22Rv1 (cell line): Measurements from ENCODE around the gene WNT2B.

Experiments used
- CTCF ChIP-seq: fragments of 450-650 bp; IDR thresholded peaks from 2 replicates; pipeline ENCODE4 v1.5.1; 2017; ENCODE audit warnings: mild to moderate bottlenecking
- ZFX ChIP-seq: fragments of 450-650 bp; IDR thresholded peaks from 2 replicates; pipeline ENCODE4 v1.6.1; 2017; ENCODE audit warnings: antibody characterized with exemption, borderline replicate concordance

GRCh38 chr1:112546076-112546475, 37.3 kb downstream of the WNT2B start:
- TF ChIP-seq CTCF, result no peak
- TF ChIP-seq ZFX, result no peak
